Mesodermal cell (in vitro differentiated cells): ENCODE data around the gene CAMKK2.

Experiments used
- H3K27ac ChIP-seq: 2 replicates; pipeline ENCODE4 v1.7.0; 2013; ENCODE audit warnings: mild to moderate bottlenecking, low read depth, low read length, moderate library complexity; ENCODE audit not compliant: severe bottlenecking
- H3K36me3 ChIP-seq: 2 replicates; pipeline ENCODE4 v1.7.1; 2013; ENCODE audit warnings: mild to moderate bottlenecking, low read length, moderate library complexity; ENCODE audit not compliant: control insufficient read depth, insufficient read depth
- H3K4me1 ChIP-seq: one replicate; pipeline ENCODE4 v1.7.1; 2013; ENCODE audit warnings: mild to moderate bottlenecking, low read length; ENCODE audit not compliant: insufficient read depth, control insufficient read depth, poor library complexity, severe bottlenecking
- H3K4me3 ChIP-seq: 2 replicates; pipeline ENCODE4 v1.7.0; 2013; ENCODE audit warnings: low read length, control low read depth, mild to moderate bottlenecking; ENCODE audit not compliant: insufficient read depth, poor library complexity, severe bottlenecking; ENCODE audit errors: extremely low read depth
- H3K9me3 ChIP-seq: 2 replicates; pipeline ENCODE4 v1.7.1; 2013; ENCODE audit warnings: mild to moderate bottlenecking, low read length, moderate library complexity; ENCODE audit not compliant: control insufficient read depth
- WGBS, 2 experiments: methylation state at CpG; one replicate each; pipeline ENCODE4 v1.1.5; 2013; ENCODE audit warnings: missing lambda C conversion rate in 2 of 2; ENCODE audit not compliant: insufficient coverage in 2 of 2; 5-methylcytosine and 5-hydroxymethylcytosine counted together

Gene CAMKK2

DNA sequence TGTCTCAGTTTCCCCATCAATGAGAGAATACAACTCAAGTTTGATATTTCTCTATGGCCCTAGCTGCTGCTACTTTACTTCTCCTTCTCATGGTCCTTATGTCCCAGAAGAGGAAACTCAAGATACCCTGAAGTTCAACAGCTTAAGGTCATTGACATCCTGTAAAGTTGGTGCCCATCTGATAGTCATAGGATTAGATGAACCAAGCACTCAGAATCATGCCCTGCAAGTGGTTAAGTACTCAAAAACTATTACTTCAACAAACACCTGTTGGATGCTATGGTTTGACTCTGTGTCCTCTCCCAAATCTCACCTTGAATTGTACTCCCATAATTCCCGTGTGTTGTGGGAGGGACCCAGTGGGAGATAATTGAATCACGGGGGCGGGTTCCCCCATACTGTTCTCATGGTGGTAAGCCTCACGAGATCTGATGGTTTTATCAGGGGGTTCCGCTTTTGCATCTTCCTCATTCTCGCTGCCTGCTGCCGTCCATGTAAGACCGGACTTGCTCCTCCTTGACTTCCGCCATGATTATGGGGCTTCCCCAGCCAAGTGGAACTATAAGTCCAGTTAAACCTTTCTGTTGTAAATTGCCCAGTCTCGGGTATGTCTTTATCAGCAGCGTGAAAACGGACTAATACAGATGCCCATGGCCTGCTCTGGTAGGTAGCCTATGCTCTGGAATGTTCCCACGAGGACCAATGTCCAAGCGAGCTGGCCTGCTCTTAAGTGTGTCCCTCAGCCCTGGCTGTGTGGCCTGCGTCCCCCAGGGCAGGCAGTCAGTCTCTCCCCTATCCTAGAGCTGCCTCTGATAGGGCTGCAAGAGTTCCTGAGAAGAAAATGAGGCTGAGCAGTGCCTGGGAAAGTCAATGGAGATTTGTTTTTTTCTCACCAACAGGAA is 18.1 kb downstream of the CAMKK2 start:
- H3K36me3 ChIP-seq = peaks cover 19% of the 10 kb centered on the region
- H3K27ac ChIP-seq = no peak overlapping the region
- 91 to 93% methylated on average over 14 to 15 of the region's 15 CpGs for WGBS, 2 experiments
- H3K4me1 ChIP-seq = no peaks in the 10 kb centered on the region
- H3K9me3 ChIP-seq = no peaks in the 10 kb centered on the region
- H3K4me3 ChIP-seq = no peak overlapping the region

DNA sequence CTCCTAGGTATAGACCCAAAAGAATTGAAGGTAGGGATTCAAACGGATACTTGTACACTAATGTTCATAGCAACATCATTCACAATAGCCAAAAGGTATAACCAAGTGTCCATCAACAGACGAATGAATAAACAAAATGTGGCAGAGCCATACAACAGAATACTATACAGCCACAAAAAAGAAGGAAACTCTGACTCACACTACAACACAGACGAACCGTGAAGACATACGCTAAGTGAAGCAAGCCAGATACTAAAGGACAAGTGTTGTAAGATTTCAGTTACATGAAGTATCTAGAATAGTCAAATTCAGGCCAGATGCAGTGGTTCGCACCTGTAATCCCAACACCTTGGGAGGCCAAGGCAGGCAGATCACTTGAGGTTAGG is 19.1 kb downstream of the CAMKK2 start:
- Histone ChIP-seq H3K4me1 (no peaks in the 10 kb centered on the region), H3K9me3 (no peaks in the 10 kb centered on the region), H3K27ac (no peak overlapping the region), H3K36me3 (peaks cover 15% of the 10 kb centered on the region), H3K4me3 (no peak overlapping the region)
- WGBS, 2 experiments = 72% methylated on average over 2 of the region's 6 CpGs; no CpG with 5 or more reads in 1 of the 2 experiments

DNA sequence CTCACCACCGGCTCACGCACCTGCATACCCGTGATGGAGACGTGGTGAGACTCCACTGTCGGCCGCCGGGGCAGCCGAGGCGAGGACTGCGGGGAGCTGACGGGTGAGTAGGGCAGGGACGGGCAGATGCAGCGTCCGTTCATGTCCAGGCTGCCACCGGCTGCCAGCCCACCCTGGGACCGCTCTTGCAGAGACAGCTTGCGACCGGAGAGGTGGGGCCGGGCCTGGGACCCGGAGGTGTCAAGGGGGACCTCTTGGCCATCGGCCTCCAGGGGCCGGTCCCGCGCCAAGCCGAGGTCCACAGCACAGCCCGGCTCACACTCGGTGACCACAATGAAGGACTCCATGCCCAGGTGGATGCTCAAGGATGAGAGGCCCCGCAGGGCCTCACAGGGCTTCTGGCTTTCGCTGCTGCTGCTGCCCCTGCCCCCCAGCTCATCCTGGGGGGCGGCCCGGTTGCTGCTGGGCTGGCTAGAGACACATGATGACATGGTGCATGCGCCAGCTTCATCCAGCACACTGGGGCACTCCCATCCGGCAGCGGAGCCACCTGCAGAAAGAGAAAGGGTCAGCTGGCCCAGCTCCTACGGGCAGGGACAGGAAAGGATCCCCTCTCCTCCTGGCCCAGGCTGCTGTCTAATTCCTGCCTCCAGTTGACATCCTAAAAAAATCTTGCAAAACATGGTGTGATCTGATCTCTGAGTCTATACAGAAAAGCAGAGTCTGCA is 22.3 kb downstream of the CAMKK2 start:
- no peak overlapping the region for H3K4me3 ChIP-seq
- peaks cover 27% of the 10 kb centered on the region for H3K36me3 ChIP-seq
- 97% methylated on average over 34 to 35 of the region's 35 CpGs for WGBS, 2 experiments

DNA sequence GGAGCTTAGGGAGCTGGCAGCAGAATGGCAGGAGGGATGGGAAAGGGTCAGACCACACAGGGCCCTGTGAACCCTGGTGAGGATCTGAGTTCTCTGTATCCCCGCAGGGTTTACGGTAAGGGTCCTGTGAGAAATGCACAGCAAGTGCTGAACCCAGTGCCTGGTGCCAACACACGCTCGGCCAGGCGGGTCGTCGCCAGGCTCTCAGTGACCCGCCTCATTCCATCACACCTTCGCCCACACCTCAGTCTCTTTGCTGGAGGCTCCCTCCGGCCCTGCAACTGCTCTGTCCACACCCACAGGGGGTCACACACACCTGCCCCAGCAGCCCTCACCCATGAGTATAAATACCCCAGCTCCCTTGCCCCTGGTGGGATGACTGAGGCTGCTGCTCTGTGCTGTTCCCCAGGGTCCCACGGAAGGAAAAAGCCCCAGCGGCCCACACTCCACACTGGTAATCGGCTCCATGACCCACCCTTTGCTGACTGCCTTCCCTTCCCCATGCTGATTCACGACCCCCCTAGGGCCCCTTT is 23.1 kb downstream of the CAMKK2 start:
- no peak overlapping the region for H3K4me3 ChIP-seq
- WGBS, 2 experiments = 94 to 95% methylated on average over 11 to 14 of the region's 14 CpGs
- H3K36me3 ChIP-seq = peaks cover 34% of the 10 kb centered on the region
- H3K27ac ChIP-seq = no peak overlapping the region
- H3K4me1 ChIP-seq = no peaks in the 10 kb centered on the region
- no peaks in the 10 kb centered on the region for H3K9me3 ChIP-seq

More for the DNA sequence above, 22.3 kb downstream of the CAMKK2 start:
- Histone ChIP-seq H3K4me1 (no peaks in the 10 kb centered on the region), H3K9me3 (no peaks in the 10 kb centered on the region), H3K27ac (no peak overlapping the region)

DNA sequence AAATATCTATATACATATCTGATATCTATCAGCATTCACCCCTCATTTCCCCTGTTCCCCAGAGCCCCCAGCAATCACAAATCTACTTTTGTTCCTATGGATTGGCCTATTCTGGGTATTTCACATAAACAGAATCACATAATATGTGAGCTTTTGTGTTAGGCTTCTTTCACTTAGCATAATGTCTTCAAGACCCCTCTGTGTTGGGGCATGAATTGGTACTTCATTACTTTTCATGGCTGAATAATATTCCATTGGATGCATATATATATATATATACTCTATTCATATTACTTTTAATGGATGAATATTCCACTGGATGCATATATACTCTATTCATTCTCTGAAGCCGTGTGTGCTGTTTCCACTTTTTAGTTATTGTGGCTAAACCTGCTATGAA is 28.7 kb downstream of the CAMKK2 start:
- Histone ChIP-seq H3K36me3 (peaks cover 58% of the 10 kb centered on the region), H3K27ac (no peak overlapping the region), H3K4me3 (no peak overlapping the region), H3K4me1 (no peaks in the 10 kb centered on the region), H3K9me3 (no peaks in the 10 kb centered on the region)
- no CpG with 5 or more reads among the region's 1 CpG for WGBS, 2 experiments

DNA sequence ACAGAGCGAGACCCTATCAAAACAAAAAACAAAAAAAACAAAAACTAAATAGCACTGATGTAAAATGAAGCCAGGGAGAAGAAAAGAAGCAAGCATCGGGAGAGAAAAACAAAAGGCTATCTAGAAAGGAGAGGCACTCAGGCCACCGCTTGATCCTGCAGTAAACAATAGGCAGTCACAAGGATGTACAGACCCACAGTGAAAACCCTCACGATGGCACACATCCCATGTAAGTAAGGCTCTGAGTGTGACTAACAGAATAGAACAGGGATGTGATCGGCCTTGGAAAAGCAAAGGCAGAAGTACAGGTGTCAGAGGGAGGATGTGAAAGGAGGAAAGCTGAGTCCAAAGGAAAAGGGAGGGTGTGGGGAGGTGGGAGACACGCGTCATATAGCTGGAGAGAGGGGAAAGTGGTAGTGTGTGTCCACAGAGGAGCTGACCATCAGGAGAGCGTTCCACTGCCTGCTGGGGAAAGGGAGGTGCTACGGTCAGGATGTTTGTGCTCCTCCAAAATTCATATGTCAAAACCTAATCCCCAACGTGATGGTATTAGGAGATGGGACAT is 31.5 kb downstream of the CAMKK2 start:
- H3K4me3 ChIP-seq = no peak overlapping the region
- H3K36me3 ChIP-seq = peaks cover 61% of the 10 kb centered on the region
- H3K27ac ChIP-seq = no peak overlapping the region
- no peaks in the 10 kb centered on the region for H3K4me1 ChIP-seq
- 96% methylated on average over 8 to 9 of the region's 10 CpGs for WGBS, 2 experiments
- no peaks in the 10 kb centered on the region for H3K9me3 ChIP-seq

DNA sequence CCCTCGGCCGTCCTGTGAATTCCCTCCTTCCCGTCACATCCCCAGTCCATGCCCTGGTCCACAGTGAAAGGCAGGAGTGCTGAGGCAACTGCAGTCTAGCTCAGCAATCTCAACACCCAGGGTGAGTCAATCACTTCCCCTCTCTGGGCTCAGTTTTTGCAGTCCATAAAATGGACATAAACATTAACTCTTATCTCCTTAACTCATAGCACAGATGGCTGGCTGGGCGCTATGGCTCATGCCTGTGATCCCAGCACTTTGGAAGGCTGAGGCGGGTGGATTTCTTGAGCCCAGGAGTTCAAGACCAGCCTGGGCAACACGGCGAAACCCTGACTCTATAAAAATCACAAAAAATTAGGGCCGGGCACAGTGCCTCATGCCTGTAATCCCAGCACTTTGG is 32.4 kb downstream of the CAMKK2 start:
- H3K4me1 ChIP-seq = no peaks in the 10 kb centered on the region
- H3K27ac ChIP-seq = no peak overlapping the region
- peaks cover 61% of the 10 kb centered on the region for H3K36me3 ChIP-seq
- no peaks in the 10 kb centered on the region for H3K9me3 ChIP-seq
- no peak overlapping the region for H3K4me3 ChIP-seq
- 83 to 89% methylated on average over 3 to 6 of the region's 8 CpGs for whole genome bisulfite sequencing, 2 experiments

DNA sequence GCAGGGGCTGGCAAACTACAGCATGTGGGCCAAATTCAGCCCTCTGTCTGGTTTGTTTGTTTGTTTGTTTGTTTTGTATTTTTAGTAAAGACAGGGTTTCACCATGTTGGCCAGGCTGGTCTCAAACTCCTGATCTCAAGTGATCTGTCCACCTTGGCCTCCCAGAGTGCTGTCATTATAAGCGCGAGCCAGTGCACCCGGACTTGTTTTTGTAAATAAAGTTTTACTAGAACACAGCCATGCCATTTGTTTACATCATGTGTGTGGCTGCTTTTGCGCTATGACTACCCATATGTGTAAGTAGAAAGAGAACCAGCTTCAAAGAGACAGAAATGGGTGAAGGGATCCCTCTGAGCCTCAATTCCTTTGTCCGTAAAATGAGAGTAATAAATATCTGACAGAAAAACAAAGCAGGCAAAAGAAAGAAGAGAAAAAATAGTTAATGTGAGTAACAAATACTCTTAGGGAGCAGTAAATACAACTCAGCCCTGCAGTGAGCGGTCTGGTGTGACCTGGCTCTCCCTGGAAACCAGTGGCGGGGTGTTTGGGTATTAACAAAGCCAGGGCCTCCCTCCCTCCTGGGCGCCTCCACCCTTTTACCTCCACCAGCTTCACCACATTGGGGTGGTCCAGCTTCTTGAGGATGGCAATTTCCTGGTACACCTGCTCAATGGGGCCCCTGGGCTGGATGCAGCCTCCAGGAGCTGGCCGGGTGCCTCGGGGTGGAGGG is 33.1 kb downstream of the CAMKK2 start:
- H3K4me3 ChIP-seq = no peak overlapping the region
- no peaks in the 10 kb centered on the region for H3K4me1 ChIP-seq
- H3K27ac ChIP-seq = no peak overlapping the region
- H3K36me3 ChIP-seq = peaks cover 57% of the 10 kb centered on the region
- WGBS, 2 experiments = 85 to 98% methylated on average over 6 to 9 of the region's 10 CpGs
- no peaks in the 10 kb centered on the region for H3K9me3 ChIP-seq

DNA sequence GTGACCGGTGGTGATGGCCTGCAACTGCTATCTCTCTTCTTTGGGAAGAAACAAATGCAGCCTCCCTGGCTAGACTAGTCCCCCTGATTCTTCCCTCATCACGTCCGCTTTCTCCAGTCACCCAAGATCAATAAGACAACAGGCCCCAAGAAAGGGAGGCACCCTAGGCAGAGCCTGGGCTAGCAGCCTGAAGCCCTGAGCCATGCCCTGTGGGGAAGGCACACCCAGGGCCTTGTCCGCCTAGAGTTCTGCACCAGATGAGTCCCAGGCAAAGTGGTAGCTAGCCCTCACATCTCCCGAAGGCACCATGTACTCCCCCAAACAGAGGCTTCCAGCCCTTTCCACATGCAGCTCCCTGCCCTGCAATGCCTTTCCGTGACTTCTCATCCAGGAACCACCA is 35.1 kb downstream of the CAMKK2 start:
- H3K9me3 ChIP-seq = no peaks in the 10 kb centered on the region
- H3K4me1 ChIP-seq = no peaks in the 10 kb centered on the region
- WGBS, 2 experiments = 95% methylated on average over 3 to 6 of the region's 6 CpGs
- no peak overlapping the region for H3K27ac ChIP-seq
- no peak overlapping the region for H3K4me3 ChIP-seq
- peaks cover 44% of the 10 kb centered on the region for H3K36me3 ChIP-seq

DNA sequence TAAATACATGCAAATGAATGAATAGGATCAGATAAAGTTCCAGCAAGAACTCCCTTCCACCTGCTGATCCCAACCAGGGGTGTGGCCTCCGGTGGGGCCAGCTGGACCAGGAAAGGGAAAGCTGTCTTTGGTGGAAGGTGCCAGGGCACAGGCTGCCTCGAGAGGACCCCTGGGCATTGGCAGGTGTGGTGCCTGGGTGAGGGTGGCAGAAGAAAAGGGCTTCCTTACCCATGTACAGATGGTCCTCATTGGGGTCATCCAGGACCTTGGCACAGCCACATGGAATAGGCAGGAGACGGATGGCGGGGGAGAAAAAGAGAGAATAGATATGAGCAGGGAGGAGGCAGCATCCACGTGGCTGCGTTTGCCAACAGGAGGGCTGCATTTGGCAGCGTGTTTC is 36.4 kb downstream of the CAMKK2 start:
- 89 to 98% methylated on average over 5 to 6 of the region's 7 CpGs for WGBS, 2 experiments
- Histone ChIP-seq H3K4me1 (no peaks in the 10 kb centered on the region), H3K9me3 (no peaks in the 10 kb centered on the region), H3K27ac (no peak overlapping the region), H3K4me3 (no peak overlapping the region), H3K36me3 (peaks cover 44% of the 10 kb centered on the region)
